ENCODE results near the gene CINP. TPM values are rescaled to one million over a fixed set of nuclear protein-coding genes. Genes with fewer than 3 reads are reported as not detected.
"Not testable (repeated sequence)": the region's sequence is repeated elsewhere in the genome, so short reads cannot be mapped to it uniquely, and the experiment has no call there.

The CINP gene
- total and polyA plus RNA-seq, 2 experiments from 2014 or later = 54.0 to 63.1 TPM

DNA sequence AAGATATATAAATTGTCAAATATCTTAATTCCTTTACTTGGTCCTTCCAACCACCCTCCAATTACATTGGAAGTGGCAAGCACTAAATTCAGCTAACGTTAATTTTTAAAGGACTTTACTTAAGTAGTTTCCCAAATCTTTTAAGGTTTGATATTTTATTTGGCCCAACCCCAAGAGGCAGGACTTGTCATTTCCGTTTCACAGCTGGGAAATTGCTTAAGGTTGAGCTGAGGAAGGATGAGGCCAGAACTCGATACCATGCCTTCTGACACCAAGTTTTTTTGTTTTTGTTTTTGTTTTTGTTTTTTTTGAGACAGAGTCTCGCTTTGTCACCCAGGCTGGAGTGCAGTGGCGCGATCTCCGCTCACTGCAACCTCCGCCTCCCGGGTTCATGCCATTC, 11.1 kb downstream of the CINP start:
- not testable (repeated sequence) for H2AFZ ChIP-seq; H3K4me1 ChIP-seq (ENCODE audit: insufficient read depth); H3K9me3 Mint-ChIP-seq; H3F3A ChIP-seq (replicated peaks; ENCODE audit: low read depth); ATAC-seq; H3K27me3 ChIP-seq (ENCODE audit: insufficient read depth); H3K9me2 ChIP-seq (ENCODE audit: insufficient read depth); H3K27me3 Mint-ChIP-seq (ENCODE audit: insufficient read depth, low read depth, poor library complexity); H3K4me2 ChIP-seq; H3K4me3 Mint-ChIP-seq; H3K79me2 ChIP-seq (replicated peaks; ENCODE audit: insufficient read depth); DNase-seq (ENCODE audit: low spot score); H4K20me1 ChIP-seq (replicated peaks; ENCODE audit: insufficient read depth); H3K4me3 ChIP-seq; H3K27ac ChIP-seq (ENCODE audit: low read depth); H3K4me1 Mint-ChIP-seq; H3K27ac Mint-ChIP-seq
- H3K36me3 ChIP-seq (ENCODE audit: insufficient read depth) = peaks cover 10% of the 10 kb centered on the region
- peaks cover 42% of the 10 kb centered on the region for H3K36me3 Mint-ChIP-seq (ENCODE audit: low read depth)

DNA sequence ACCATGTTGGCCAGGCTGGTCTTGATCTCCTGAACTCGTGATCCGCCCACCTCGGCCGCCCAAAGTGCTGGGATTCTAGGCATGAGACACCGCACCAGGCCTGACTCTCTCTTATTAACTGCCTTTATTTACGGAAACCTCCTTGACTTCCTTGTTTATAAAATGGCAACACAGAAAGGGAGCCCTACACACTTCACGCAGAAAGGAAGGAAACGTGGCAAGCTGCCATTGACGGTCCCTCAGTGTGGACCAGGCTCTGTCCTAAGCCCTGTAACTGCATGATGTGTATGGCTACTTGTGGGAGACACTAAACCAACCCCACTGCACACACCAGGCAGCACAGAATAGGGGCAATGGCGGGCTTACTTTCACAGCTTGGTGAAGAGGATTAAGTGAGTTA, 11.7 kb downstream of the CINP start:
- Histone ChIP-seq H2AFZ (no peak overlapping the region), H3F3A (replicated peaks; ENCODE audit: low read depth) (0 out of 2 replicates have a peak, but pooled peaks cover 3% of the 10 kb centered on the region), H3K27me3 (ENCODE audit: insufficient read depth) (no peaks in the 10 kb centered on the region), H4K20me1 (replicated peaks; ENCODE audit: insufficient read depth) (no peaks in the 10 kb centered on the region), H3K9me2 (ENCODE audit: insufficient read depth) (no peaks in the 10 kb centered on the region), H3K79me2 (replicated peaks; ENCODE audit: insufficient read depth) (no peaks in the 10 kb centered on the region), H3K27ac (ENCODE audit: low read depth) (no peak overlapping the region), H3K36me3 (ENCODE audit: insufficient read depth) (peaks cover 10% of the 10 kb centered on the region), H3K4me3 (no peak overlapping the region), H3K4me1 (ENCODE audit: insufficient read depth) (no peaks in the 10 kb centered on the region), H3K4me2 (no peak overlapping the region)
- TF ChIP-seq POLR2AphosphoS5 (IDR thresholded peaks at IDR 0.05; ENCODE audit: low read depth) (no peak), STAT1 (IDR thresholded peaks at IDR 0.05; ENCODE audit: unreplicated experiment) (no peak), EZH2 (IDR thresholded peaks at IDR 0.05; ENCODE audit: low read depth, unreplicated experiment) (no peak), NANOG (IDR thresholded peaks at IDR 0.05; ENCODE audit: borderline replicate concordance) (no peak), ZNF331 (CRISPR knock-in tag; IDR thresholded peaks at IDR 0.05; ENCODE audit: low read depth) (no peak), EZH2phosphoT487 (IDR thresholded peaks at IDR 0.05; ENCODE audit: unreplicated experiment) (no peak)
- TF ChIP-seq, protein P1, sequence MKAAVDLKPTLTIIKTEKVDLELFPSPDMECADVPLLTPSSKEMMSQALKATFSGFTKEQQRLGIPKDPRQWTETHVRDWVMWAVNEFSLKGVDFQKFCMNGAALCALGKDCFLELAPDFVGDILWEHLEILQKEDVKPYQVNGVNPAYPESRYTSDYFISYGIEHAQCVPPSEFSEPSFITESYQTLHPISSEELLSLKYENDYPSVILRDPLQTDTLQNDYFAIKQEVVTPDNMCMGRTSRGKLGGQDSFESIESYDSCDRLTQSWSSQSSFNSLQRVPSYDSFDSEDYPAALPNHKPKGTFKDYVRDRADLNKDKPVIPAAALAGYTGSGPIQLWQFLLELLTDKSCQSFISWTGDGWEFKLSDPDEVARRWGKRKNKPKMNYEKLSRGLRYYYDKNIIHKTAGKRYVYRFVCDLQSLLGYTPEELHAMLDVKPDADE (IDR thresholded peaks at IDR 0.05) = no peak
- Mint-ChIP-seq H3K36me3 (ENCODE audit: low read depth) (peaks cover 42% of the 10 kb centered on the region), H3K4me3 (no peak overlapping the region), H3K9me3 (no peaks in the 10 kb centered on the region), H3K4me1 (no peaks in the 10 kb centered on the region), H3K27ac (no peak overlapping the region), H3K27me3 (ENCODE audit: insufficient read depth, low read depth, poor library complexity) (peaks cover 4% of the 10 kb centered on the region)
- no peak for ATAC-seq
- no peak for DNase-seq (ENCODE audit: low spot score)

GRCh38 chr14:102348376-102348775, 14.3 kb downstream of the CINP start:
- H3K36me3 Mint-ChIP-seq (ENCODE audit: low read depth) = peaks cover 39% of the 10 kb centered on the region
- no peaks in the 10 kb centered on the region for H3K9me3 Mint-ChIP-seq
- ATAC-seq = no peak
- Histone ChIP-seq H3F3A (replicated peaks; ENCODE audit: low read depth) (0 out of 2 replicates have a peak, but pooled peaks cover 3% of the 10 kb centered on the region), H3K79me2 (replicated peaks; ENCODE audit: insufficient read depth) (no peaks in the 10 kb centered on the region), H4K20me1 (replicated peaks; ENCODE audit: insufficient read depth) (no peaks in the 10 kb centered on the region), H3K4me1 (ENCODE audit: insufficient read depth) (no peaks in the 10 kb centered on the region), H3K9me2 (ENCODE audit: insufficient read depth) (no peaks in the 10 kb centered on the region), H2AFZ (no peak overlapping the region), H3K4me3 (no peak overlapping the region), H3K4me2 (no peak overlapping the region), H3K27ac (ENCODE audit: low read depth) (no peak overlapping the region), H3K27me3 (ENCODE audit: insufficient read depth) (no peaks in the 10 kb centered on the region), H3K36me3 (ENCODE audit: insufficient read depth) (no peaks in the 10 kb centered on the region; the same call in none of the 2 replicates)
- no peak for DNase-seq (ENCODE audit: low spot score)
- H3K27me3 Mint-ChIP-seq (ENCODE audit: insufficient read depth, low read depth, poor library complexity) = peaks cover 4% of the 10 kb centered on the region
- no peak overlapping the region for H3K4me3 Mint-ChIP-seq
- H3K4me1 Mint-ChIP-seq = no peaks in the 10 kb centered on the region
- H3K27ac Mint-ChIP-seq = no peak overlapping the region
- TF ChIP-seq ZNF462 (CRISPR knock-in tag; IDR thresholded peaks at IDR 0.05) (no peak), POLR2AphosphoS5 (IDR thresholded peaks at IDR 0.05; ENCODE audit: low read depth) (no peak), CREB1 (CRISPR knock-in tag; IDR thresholded peaks at IDR 0.05; ENCODE audit: low read depth) (no peak), JUNB (IDR thresholded peaks at IDR 0.05; ENCODE audit: unreplicated experiment) (no peak)
